ENCODE measurements around the gene BUD31. TPM values are rescaled to one million over a fixed set of nuclear protein-coding genes. Genes with fewer than 3 reads are reported as not detected.

Gene BUD31
- total RNA-seq, 1 donor = 124 TPM

GRCh38 chr7:99465421-99465768 lies 56.6 kb downstream of the BUD31 start:
- H3K4me2 ChIP-seq (ENCODE audit: insufficient read depth, low read length) = peak overlapping the region; percentile 84
- H3K79me2 ChIP-seq (ENCODE audit: insufficient read depth, low read length) = peaks cover 57% of the 10 kb centered on the region
- peak overlapping the region; percentile 78 for H3K4me3 ChIP-seq (ENCODE audit: insufficient read depth, low read length)
- no peak for DNase-seq (ENCODE audit: insufficient read length, low spot score, missing footprints)
- H3K9me3 ChIP-seq (ENCODE audit: low read depth, low read length) = no peaks in the 10 kb centered on the region
- H4K20me1 ChIP-seq (ENCODE audit: insufficient read depth, low read length) = peaks cover 9% of the 10 kb centered on the region
- H3K27me3 ChIP-seq (ENCODE audit: insufficient read depth, low read length) = no peaks in the 10 kb centered on the region
- H2AFZ ChIP-seq (ENCODE audit: low read length) = peak overlapping the region; percentile 98
- no peak for TF ChIP-seq CTCF (IDR thresholded peaks at IDR 0.05; ENCODE audit: extremely low read depth, low read depth, low read length)
- peak overlapping the region; percentile 83 for H3K27ac ChIP-seq (ENCODE audit: low read depth, low read length)
- H3K4me1 ChIP-seq (ENCODE audit: insufficient read depth, low read length) = peaks cover 13% of the 10 kb centered on the region
- H3K36me3 ChIP-seq (ENCODE audit: insufficient read depth, low read length) = peaks cover 14% of the 10 kb centered on the region

- H3K36me3 ChIP-seq (ENCODE audit: insufficient read depth, low read length) = peaks cover 6% of the 10 kb centered on the region
- TF ChIP-seq CTCF (IDR thresholded peaks at IDR 0.05; ENCODE audit: extremely low read depth, low read depth, low read length) = no peak
- no peak overlapping the region for H3K27ac ChIP-seq (ENCODE audit: low read depth, low read length)
- no peaks in the 10 kb centered on the region for H3K27me3 ChIP-seq (ENCODE audit: insufficient read depth, low read length)
- no peak overlapping the region for H3K4me3 ChIP-seq (ENCODE audit: insufficient read depth, low read length)
- H2AFZ ChIP-seq (ENCODE audit: low read length) = no peak overlapping the region
- peaks cover 2% of the 10 kb centered on the region for H4K20me1 ChIP-seq (ENCODE audit: insufficient read depth, low read length)
- no peak overlapping the region for H3K4me2 ChIP-seq (ENCODE audit: insufficient read depth, low read length)
- DNase-seq (ENCODE audit: insufficient read length, low spot score, missing footprints) = peak; percentile 49
- peaks cover 13% of the 10 kb centered on the region for H3K4me1 ChIP-seq (ENCODE audit: insufficient read depth, low read length)
- no peaks in the 10 kb centered on the region for H3K9me3 ChIP-seq (ENCODE audit: low read depth, low read length)
- peaks cover 35% of the 10 kb centered on the region for H3K79me2 ChIP-seq (ENCODE audit: insufficient read depth, low read length)
These were observed 59.7 kb downstream of the BUD31 start for GRCh38 chr7:99468336-99468918.

Other genes with a start within 250 kb of the BUD31 start
- gene KPNA7, start 200.9 kb upstream of the BUD31 start, total RNA-seq = not detected in 2 replicates
- under 0.01 TPM in 1 of 2 replicates, not detected in the other for gene MYH16, start 136.1 kb upstream of the BUD31 start, total RNA-seq
- 132 and 158 TPM in 2 replicates for gene ARPC1A, start 83.1 kb upstream of the BUD31 start, total RNA-seq
- 248 and 273 TPM in 2 replicates for gene ARPC1B, start 34.2 kb upstream of the BUD31 start, total RNA-seq
- 33.0 and 33.7 TPM in 2 replicates for gene PDAP1, start 372 bp upstream of the BUD31 start, total RNA-seq
- gene PTCD1, start 29.8 kb downstream of the BUD31 start, total RNA-seq = 5.3 and 7.6 TPM in 2 replicates
- 80.2 and 101 TPM in 2 replicates for gene CPSF4, start 30.0 kb downstream of the BUD31 start, total RNA-seq
- gene ATP5MF, start 57.2 kb downstream of the BUD31 start, total RNA-seq = 330 and 342 TPM in 2 replicates
- gene ZNF789, start 63.9 kb downstream of the BUD31 start, total RNA-seq = 5.0 and 6.9 TPM in 2 replicates
- gene ZNF394, start 91.3 kb downstream of the BUD31 start, total RNA-seq = 32.1 and 34.7 TPM in 2 replicates
- 12.3 and 12.7 TPM in 2 replicates for gene ZKSCAN5, start 95.7 kb downstream of the BUD31 start, total RNA-seq
- gene FAM200A, start 143.1 kb downstream of the BUD31 start, total RNA-seq = 7.6 and 8.5 TPM in 2 replicates
- gene ZNF655, start 149.7 kb downstream of the BUD31 start, total RNA-seq = 75.1 and 76.7 TPM in 2 replicates
- gene TMEM225B, start 189.3 kb downstream of the BUD31 start, total RNA-seq = 0.29 and 0.72 TPM in 2 replicates
- gene ZSCAN25, start 208.0 kb downstream of the BUD31 start, total RNA-seq = 11.9 and 12.7 TPM in 2 replicates

Data from osteoblast (primary cell).